Stimulated activated effector memory CD8-positive, alpha-beta T cell treated with anti-CD3 and anti-CD28 coated beads, Interleukin-12 subunit alpha, Interleukin-12 subunit beta, amount 100 ng/mL, for 72 hours (primary cell): ENCODE measurements around the gene USB1.

Experiments
- ATAC-seq: fragments of 150-1000 bp; cut with Tn5 transposase; 2 replicates; pipeline ENCODE4 v1.10.0; 2021
- DNase-seq, 2 donors: peaks; one replicate each; pipeline ENCODE4 v3.0.0; 2021 to 2022; ENCODE audit warnings: low spot score in 2 of 2
- H3K27ac Mint-ChIP-seq: one replicate; pipeline ENCODE4 v1.8.0; 2022; ENCODE audit warnings: mild to moderate bottlenecking, mixed read lengths
- H3K36me3 Mint-ChIP-seq: one replicate; pipeline ENCODE4 v1.8.0; 2022; ENCODE audit warnings: mild to moderate bottlenecking, mixed read lengths
- H3K4me1 Mint-ChIP-seq: one replicate; pipeline ENCODE4 v1.8.0; 2022; ENCODE audit warnings: mixed read lengths
- H3K4me3 Mint-ChIP-seq: one replicate; pipeline ENCODE4 v1.8.0; 2022; ENCODE audit warnings: mild to moderate bottlenecking, mixed read lengths
- H3K9me3 Mint-ChIP-seq: one replicate; pipeline ENCODE4 v1.8.0; 2022; ENCODE audit warnings: mixed read lengths

USB1 gene

GRCh38 chr16:58049232-58050185, 48.3 kb downstream of the USB1 start:
- Mint-ChIP-seq H3K36me3 (no peaks in the 10 kb centered on the region), H3K4me1 (peaks cover 6% of the 10 kb centered on the region), H3K27ac (no peak overlapping the region), H3K9me3 (no peaks in the 10 kb centered on the region), H3K4me3 (no peak overlapping the region)
- no peak for ATAC-seq
- DNase-seq: no peak

- no peak overlapping the region for H3K27ac Mint-ChIP-seq
- no peak for DNase-seq
- peaks cover 6% of the 10 kb centered on the region for H3K36me3 Mint-ChIP-seq
- H3K9me3 Mint-ChIP-seq: no peaks in the 10 kb centered on the region
- no peak for ATAC-seq
- H3K4me1 Mint-ChIP-seq: peaks cover 6% of the 10 kb centered on the region
- no peak overlapping the region for H3K4me3 Mint-ChIP-seq
Measured at GRCh38 chr16:58051296-58051695, 50.1 kb downstream of the USB1 start.

GRCh38 chr16:58051821-58052603, 50.8 kb downstream of the USB1 start:
- no peak overlapping the region for H3K4me3 Mint-ChIP-seq
- no peak overlapping the region for H3K27ac Mint-ChIP-seq
- no peaks in the 10 kb centered on the region for H3K9me3 Mint-ChIP-seq
- peaks cover 6% of the 10 kb centered on the region for H3K4me1 Mint-ChIP-seq
- DNase-seq (no peak), ATAC-seq (no peak)
- peaks cover 6% of the 10 kb centered on the region for H3K36me3 Mint-ChIP-seq

GRCh38 chr16:58053682-58054005, 52.4 kb downstream of the USB1 start:
- peaks cover 6% of the 10 kb centered on the region for H3K36me3 Mint-ChIP-seq
- no peak for ATAC-seq
- H3K27ac Mint-ChIP-seq: no peak overlapping the region
- no peak overlapping the region for H3K4me3 Mint-ChIP-seq
- H3K9me3 Mint-ChIP-seq: no peaks in the 10 kb centered on the region
- no peak for DNase-seq
- peaks cover 6% of the 10 kb centered on the region for H3K4me1 Mint-ChIP-seq

- Mint-ChIP-seq H3K4me3 (no peak overlapping the region), H3K36me3 (peaks cover 6% of the 10 kb centered on the region), H3K9me3 (no peaks in the 10 kb centered on the region), H3K4me1 (peaks cover 3% of the 10 kb centered on the region), H3K27ac (no peak overlapping the region)
- peak; percentile 78 for ATAC-seq
- no peak for DNase-seq
Measured at GRCh38 chr16:58054289-58054688, 53.1 kb downstream of the USB1 start.

GRCh38 chr16:58056580-58056979, 55.4 kb downstream of the USB1 start:
- Mint-ChIP-seq H3K4me3 (no peak overlapping the region), H3K36me3 (peaks cover 6% of the 10 kb centered on the region), H3K9me3 (no peaks in the 10 kb centered on the region), H3K4me1 (no peaks in the 10 kb centered on the region), H3K27ac (no peak overlapping the region)
- DNase-seq: no peak
- ATAC-seq: no peak

- Mint-ChIP-seq H3K4me3 (no peak overlapping the region), H3K27ac (no peak overlapping the region), H3K4me1 (no peaks in the 10 kb centered on the region), H3K36me3 (peaks cover 6% of the 10 kb centered on the region), H3K9me3 (no peaks in the 10 kb centered on the region)
- DNase-seq (no peak), ATAC-seq (no peak)
Measured at GRCh38 chr16:58057121-58057520, 55.9 kb downstream of the USB1 start.

GRCh38 chr16:58057784-58058183, 56.6 kb downstream of the USB1 start:
- H3K27ac Mint-ChIP-seq: no peak overlapping the region
- no peak for DNase-seq
- no peaks in the 10 kb centered on the region for H3K9me3 Mint-ChIP-seq
- no peaks in the 10 kb centered on the region for H3K4me1 Mint-ChIP-seq
- peaks cover 6% of the 10 kb centered on the region for H3K36me3 Mint-ChIP-seq
- ATAC-seq: no peak
- no peak overlapping the region for H3K4me3 Mint-ChIP-seq

- Mint-ChIP-seq H3K4me3 (no peak overlapping the region), H3K9me3 (no peaks in the 10 kb centered on the region), H3K36me3 (no peaks in the 10 kb centered on the region), H3K27ac (no peak overlapping the region), H3K4me1 (no peaks in the 10 kb centered on the region)
- DNase-seq: no peak
- no peak for ATAC-seq
Measured at GRCh38 chr16:58062821-58063220, 61.6 kb downstream of the USB1 start.

GRCh38 chr16:58063377-58064076, 62.3 kb downstream of the USB1 start:
- Mint-ChIP-seq H3K36me3 (no peaks in the 10 kb centered on the region), H3K4me3 (no peak overlapping the region), H3K27ac (no peak overlapping the region), H3K9me3 (no peaks in the 10 kb centered on the region), H3K4me1 (no peaks in the 10 kb centered on the region)
- ATAC-seq (no peak), DNase-seq (no peak)

- H3K27ac Mint-ChIP-seq: no peak overlapping the region
- ATAC-seq: no peak
- DNase-seq: no peak
- no peak overlapping the region for H3K4me3 Mint-ChIP-seq
- no peaks in the 10 kb centered on the region for H3K4me1 Mint-ChIP-seq
- no peaks in the 10 kb centered on the region for H3K36me3 Mint-ChIP-seq
- H3K9me3 Mint-ChIP-seq: no peaks in the 10 kb centered on the region
Measured at GRCh38 chr16:58070585-58070984, 69.4 kb downstream of the USB1 start.
